IMR-90 (cell line): Measurements from ENCODE around the gene KLHL29. TPM values are rescaled to one million over a fixed set of nuclear protein-coding genes. Genes with fewer than 3 reads are reported as not detected.

Source experiments
- ATAC-seq: fragments of 200-7000 bp; cut with Tn5 transposase; 2 replicates; pipeline ENCODE4 v1.9.1; 2020; ENCODE audit warnings: low read depth, mild to moderate bottlenecking, moderate library complexity
- BruUV-seq: library from RNA; stranded (reverse); fragments of 400-500 nt; replicated peaks from 2 replicates; lab custom pipeline; 2021; lab: Mats Ljungman, UMichigan
- CTCF ChIA-PET: fragments of 300-600 bp; formaldehyde crosslinking; extraction: SDS; loops from one replicate; lab custom pipeline; 2021; ENCODE audit warnings: antibody characterized with exemption; lab: Yijun Ruan, JAX
- POLR2A ChIA-PET: fragments of 300-600 bp; sonication (Branson Sonifier 250); formaldehyde crosslinking; loops from one replicate; lab custom pipeline; 2022; ENCODE audit warnings: antibody characterized with exemption; ENCODE audit not compliant: unreplicated experiment; lab: Charles Lee
- DNase-seq: peaks from one replicate; pipeline ENCODE4 v3.0.0; 2013
- H2AFZ ChIP-seq: replicated peaks from 2 replicates; pipeline ENCODE3; 2013; ENCODE audit warnings: low read length, mild to moderate bottlenecking; ENCODE audit not compliant: poor library complexity
- H2AK5ac ChIP-seq: 2 replicates; pipeline ENCODE4 v1.6.1; 2013; ENCODE audit warnings: low read depth, low read length, inconsistent platforms
- H2AK9ac ChIP-seq: replicated peaks from 2 replicates; pipeline ENCODE3; 2013; ENCODE audit warnings: mild to moderate bottlenecking, low read depth, low read length, moderate library complexity; ENCODE audit not compliant: poor library complexity
- H2BK120ac ChIP-seq: 2 replicates; pipeline ENCODE4 v1.6.1; 2013; ENCODE audit warnings: low read depth, low read length, inconsistent platforms
- H2BK15ac ChIP-seq: 3 replicates; pipeline ENCODE4 v1.6.1; 2013; ENCODE audit warnings: low read depth, low read length, inconsistent platforms
- H2BK20ac ChIP-seq: 2 replicates; pipeline ENCODE4 v1.6.1; 2013; ENCODE audit warnings: low read depth, mild to moderate bottlenecking, inconsistent platforms, low read length, moderate library complexity
- H2BK5ac ChIP-seq: 2 replicates; pipeline ENCODE4 v1.6.1; 2013; ENCODE audit warnings: mild to moderate bottlenecking, low read depth, low read length, inconsistent platforms; ENCODE audit not compliant: poor library complexity, severe bottlenecking
- H3K14ac ChIP-seq: replicated peaks from 2 replicates; pipeline ENCODE4 v1.6.1; 2013; ENCODE audit warnings: low read depth, low read length, inconsistent platforms
- H3K18ac ChIP-seq: 2 replicates; pipeline ENCODE4 v1.6.1; 2013; ENCODE audit warnings: low read depth, low read length, control low read depth
- H3K23ac ChIP-seq: 2 replicates; pipeline ENCODE4 v1.6.1; 2013; ENCODE audit warnings: low read depth, low read length, inconsistent platforms
- H3K27ac ChIP-seq: 2 replicates; pipeline ENCODE4 v1.5.1; 2013; ENCODE audit warnings: mild to moderate bottlenecking, control low read depth, low read length; ENCODE audit not compliant: insufficient read depth
- H3K27me3 ChIP-seq: 2 replicates; pipeline ENCODE4 v1.6.1; 2013; ENCODE audit warnings: low read length; ENCODE audit not compliant: control insufficient read depth, insufficient read depth
- H3K36me3 ChIP-seq: 2 replicates; pipeline ENCODE4 v1.6.1; 2013; ENCODE audit warnings: low read length, mixed read lengths; ENCODE audit not compliant: control insufficient read depth, insufficient read depth
- H3K4ac ChIP-seq: 2 replicates; pipeline ENCODE4 v1.6.1; 2013; ENCODE audit warnings: low read depth, low read length, inconsistent platforms
- H3K4me1 ChIP-seq: 2 replicates; pipeline ENCODE4 v1.6.1; 2013; ENCODE audit warnings: low read length, mixed read lengths; ENCODE audit not compliant: control insufficient read depth, insufficient read depth
- H3K4me2 ChIP-seq: 2 replicates; pipeline ENCODE4 v1.6.1; 2013; ENCODE audit warnings: low read depth, mild to moderate bottlenecking, control low read depth, low read length, moderate library complexity
- H3K4me3 ChIP-seq: 2 replicates; pipeline ENCODE4 v1.5.1; 2013; ENCODE audit warnings: low read depth, mild to moderate bottlenecking, control low read depth, low read length, moderate library complexity; ENCODE audit not compliant: insufficient read depth
- H3K56ac ChIP-seq: 2 replicates; pipeline ENCODE4 v1.6.1; 2013; ENCODE audit warnings: low read length, inconsistent platforms; ENCODE audit not compliant: insufficient read depth; ENCODE audit errors: extremely low read depth
- H3K79me1 ChIP-seq, 2 experiments: 2 replicates each; pipeline ENCODE4 v1.6.1; 2013; ENCODE audit warnings: low read length in 2 of 2, inconsistent platforms in 1 of 2, low read depth in 1 of 2
- H3K9ac ChIP-seq: 2 replicates; pipeline ENCODE4 v1.6.1; 2013; ENCODE audit warnings: low read depth, low read length, control low read depth
- H3K9me1 ChIP-seq: 2 replicates; pipeline ENCODE4 v1.6.1; 2013; ENCODE audit warnings: low read length, inconsistent platforms; ENCODE audit not compliant: insufficient read depth
- H3K9me3 ChIP-seq: 2 replicates; pipeline ENCODE4 v1.6.1; 2013; ENCODE audit warnings: low read length; ENCODE audit not compliant: control insufficient read depth, insufficient read depth
- H4K20me1 ChIP-seq: 2 replicates; pipeline ENCODE4 v1.6.1; 2013; ENCODE audit warnings: low read length, inconsistent platforms; ENCODE audit not compliant: insufficient read depth
- H4K5ac ChIP-seq: 2 replicates; pipeline ENCODE4 v1.6.1; 2013; ENCODE audit warnings: mild to moderate bottlenecking, low read depth, low read length, control low read depth
- H4K8ac ChIP-seq, 2 experiments: 2 replicates each; pipeline ENCODE4 v1.6.1; 2013; ENCODE audit warnings: low read depth in 2 of 2, low read length in 2 of 2, control low read depth in 1 of 2, inconsistent platforms in 1 of 2
- H4K91ac ChIP-seq: 2 replicates; pipeline ENCODE4 v1.6.1; 2013; ENCODE audit warnings: low read depth, low read length, inconsistent platforms; ENCODE audit not compliant: insufficient read depth
- BHLHE40 ChIP-seq: fragments of 150-350 bp; IDR thresholded peaks from 2 replicates; pipeline ENCODE4 v1.6.1; 2016; ENCODE audit warnings: mild to moderate bottlenecking, low read depth, low read length
- CTCF ChIP-seq: conservative IDR thresholded peaks from 2 replicates; pipeline ENCODE4 v1.5.1; 2012; ENCODE audit warnings: mild to moderate bottlenecking, low read depth, low read length, improper control_type of control experiment
- MAFK ChIP-seq: IDR thresholded peaks from 2 replicates; pipeline ENCODE4 v1.6.1; 2012; ENCODE audit warnings: low read depth, low read length, improper control_type of control experiment
- MXI1 ChIP-seq: IDR thresholded peaks from 2 replicates; pipeline ENCODE4 v1.6.1; 2012; ENCODE audit warnings: low read depth, mild to moderate bottlenecking, low read length, moderate library complexity, borderline replicate concordance
- NFE2L2 ChIP-seq: fragments of 150-350 bp; IDR thresholded peaks from 2 replicates; pipeline ENCODE4 v1.6.1; 2016; ENCODE audit warnings: low read depth, mild to moderate bottlenecking, low read length
- POLR2A ChIP-seq: IDR thresholded peaks from 2 replicates; pipeline ENCODE4 v1.6.1; 2012; ENCODE audit warnings: mild to moderate bottlenecking, low read depth, low read length
- WGBS, 2 experiments: methylation state at CpG; one replicate each; pipeline versions ENCODE4 v1.1.5 to v1.1.7; 2013; ENCODE audit warnings: missing lambda C conversion rate in 2 of 2; ENCODE audit not compliant: insufficient read length in 1 of 2; ENCODE audit errors: extremely low coverage in 2 of 2; 5-methylcytosine and 5-hydroxymethylcytosine counted together
- dilution Hi-C: fragments of 300-500 bp; cut with HindIII; formaldehyde crosslinking; loops from one replicate; pipeline ENCODE4 v1.14.3; 2018; ENCODE audit warnings: low sequenced_read_pairs; ENCODE audit not compliant: unreplicated experiment
- in situ Hi-C: fragments of 300-500 bp; cut with MboI; formaldehyde crosslinking; loops from 3 replicates; pipeline ENCODE4 v1.14.3; 2019; ENCODE audit warnings: low sequenced_read_pairs, inconsistent platforms, mixed read lengths
- intact Hi-C: fragments of 100-400 bp; cut with micrococcal nuclease; formaldehyde crosslinking; loops from 2 replicates; pipeline ENCODE4 v1.10.0; 2022
- polyA plus RNA-seq, 3 experiments: library from polyadenylated mRNA; depleted of rRNA; stranded (reverse); fragments of >200 nt; gene quantifications; 2 replicates each; pipeline ENCODE4 v1.2.3, GENCODE V29; 2012; ENCODE audit warnings: low replicate concordance in 1 of 3
- total RNA-seq: library from RNA; depleted of rRNA; stranded (reverse); fragments of >200 nt; gene quantifications from 2 replicates; pipeline ENCODE4 v1.2.3, GENCODE V29; 2012

KLHL29 gene
- total and polyA plus RNA-seq, 2 of the 4 experiments (the other 2 are of a cell fraction): 2.0 to 8.0 TPM

- no peak overlapping the region for H3K27ac ChIP-seq
- dilution Hi-C loops: no loop called here
These were observed 171.9 kb downstream of the KLHL29 start for GRCh38 chr2:23556929-23557328.

More at GRCh38 chr2:23556929-23557328, 171.9 kb downstream of the KLHL29 start:
- no peak overlapping the region for H4K91ac ChIP-seq
- no peaks in the 10 kb centered on the region for H3K4me1 ChIP-seq
- ChIA-PET CTCF (no interaction called here), POLR2A (no interaction called here)
- H4K5ac ChIP-seq: no peak overlapping the region
- no peak overlapping the region for H2AK9ac ChIP-seq
- H3K4me2 ChIP-seq: no peak overlapping the region
- H3K9me3 ChIP-seq: no peaks in the 10 kb centered on the region
- no peak overlapping the region for H2BK5ac ChIP-seq
- no peak overlapping the region for H3K56ac ChIP-seq
- H2AK5ac ChIP-seq: no peak overlapping the region
- H4K20me1 ChIP-seq: peaks cover 3% of the 10 kb centered on the region; the same call in 1 of the 2 replicates
- ATAC-seq (no peak), DNase-seq (no peak)
- no peak overlapping the region for H3K4me3 ChIP-seq
- no peaks in the 10 kb centered on the region for H3K27me3 ChIP-seq
- H2BK120ac ChIP-seq: no peak overlapping the region
- H3K9ac ChIP-seq: no peak overlapping the region
- no TSS peak for BruUV-seq
- no peak overlapping the region for H2BK20ac ChIP-seq
- TF ChIP-seq MXI1 (no peak), BHLHE40 (no peak), MAFK (no peak), POLR2A (no peak), CTCF (no peak), NFE2L2 (no peak)
- no peaks in the 10 kb centered on the region; a peak in 2 of 4 replicates for H3K79me1 ChIP-seq
- no peak overlapping the region for H2AFZ ChIP-seq
- H3K18ac ChIP-seq: no peak overlapping the region
- 95% methylated on average over 3 of the region's 9 CpGs; no CpG with 5 or more reads in 1 of the 2 experiments for WGBS, 2 experiments
- no peak overlapping the region for H3K23ac ChIP-seq
- in situ Hi-C loops (no loop called here), intact Hi-C loops (no loop called here)
- no peaks in the 10 kb centered on the region for H3K36me3 ChIP-seq
- H3K4ac ChIP-seq: no peak overlapping the region
- no peak overlapping the region for H2BK15ac ChIP-seq
- H3K14ac ChIP-seq: no peak overlapping the region
- no peaks in the 10 kb centered on the region; the same call in 1 of the 2 replicates for H3K9me1 ChIP-seq
- H4K8ac ChIP-seq: no peak overlapping the region
